ENCODE data around the gene TMEM179.

TMEM179 gene

DNA sequence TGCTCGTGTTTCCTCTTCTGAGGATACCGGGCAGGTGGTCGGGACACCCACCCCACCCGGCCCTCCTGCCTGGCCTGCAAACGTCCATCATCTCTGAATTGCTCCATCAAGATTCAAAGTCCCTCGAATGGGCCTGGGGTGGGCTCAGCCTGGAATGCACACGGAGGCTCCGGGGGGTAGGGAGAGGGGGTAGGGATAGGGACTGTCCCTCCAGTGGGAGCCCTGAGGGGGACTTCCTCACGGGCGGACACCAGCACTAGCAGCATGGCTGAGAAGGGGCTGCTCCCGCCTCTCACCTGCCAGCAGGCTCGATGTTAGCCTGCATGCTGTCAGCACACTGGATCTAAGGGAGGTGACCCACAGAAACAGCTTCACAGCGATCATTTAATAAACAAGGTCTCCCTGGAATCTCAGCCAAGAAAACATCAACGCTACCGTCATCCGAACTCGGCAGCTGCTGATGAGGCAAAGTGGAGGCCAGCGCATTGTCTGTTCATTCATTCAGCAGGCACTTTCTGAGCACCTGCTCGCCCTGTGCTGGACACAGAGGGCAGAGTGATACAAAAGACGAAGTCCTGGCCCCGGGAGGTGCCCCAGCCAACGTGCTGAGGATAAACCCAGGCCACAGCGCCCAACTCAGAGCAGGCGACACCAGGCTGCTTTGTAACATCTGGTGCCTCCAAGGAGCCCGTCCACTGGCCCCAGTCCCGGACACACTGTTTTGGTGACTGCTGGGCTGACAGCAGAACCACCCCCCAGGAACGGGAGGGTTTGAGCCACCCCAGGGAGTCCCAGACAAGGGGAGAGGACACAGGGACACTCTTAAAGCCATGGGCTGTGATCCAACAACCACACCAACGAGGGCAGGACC, 6.3 kb downstream of the TMEM179 start:
- FAIRE-seq: no peak

DNA sequence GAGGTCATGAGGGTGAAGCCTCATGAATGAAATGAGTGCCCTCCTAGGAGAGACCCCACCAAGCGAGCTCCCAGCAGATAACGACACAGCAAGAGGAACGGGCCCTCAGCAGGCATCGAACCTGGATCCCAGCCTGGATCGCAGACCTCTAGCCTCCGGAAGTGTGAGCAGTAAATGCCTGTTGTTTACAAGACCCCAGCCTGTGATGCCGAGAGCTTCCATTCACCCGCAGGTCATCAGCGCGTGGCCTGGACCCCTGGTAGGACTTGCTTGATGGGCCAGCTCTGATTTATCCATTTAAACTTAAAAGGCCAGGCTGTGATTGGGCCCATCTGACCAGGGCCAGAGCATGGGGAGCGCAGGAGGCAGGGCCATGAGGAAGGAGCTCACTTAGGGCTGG, 7.0 kb downstream of the TMEM179 start:
- FAIRE-seq: no peak

DNA sequence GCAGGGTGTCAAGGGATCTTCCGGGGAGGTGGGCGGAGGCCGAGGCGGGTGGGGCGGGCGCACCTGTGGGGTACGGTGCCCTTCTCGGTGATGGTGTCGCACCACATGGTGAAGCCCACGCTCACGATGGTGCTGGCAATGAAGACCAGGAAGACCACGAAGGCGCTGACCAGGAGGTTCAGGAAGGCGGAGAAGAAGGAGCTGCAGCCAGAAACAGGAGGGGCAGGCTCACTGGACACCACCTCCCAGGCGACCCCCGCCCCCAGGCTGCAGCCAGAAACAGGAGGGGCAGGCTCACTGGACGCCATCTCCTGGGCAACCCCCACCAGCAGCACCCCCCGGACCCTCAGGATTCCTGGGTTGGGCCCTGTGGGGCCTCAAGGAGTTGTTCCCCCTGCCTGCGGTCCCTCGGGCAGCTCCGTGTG, 7.6 kb downstream of the TMEM179 start:
- no peak for FAIRE-seq

DNA sequence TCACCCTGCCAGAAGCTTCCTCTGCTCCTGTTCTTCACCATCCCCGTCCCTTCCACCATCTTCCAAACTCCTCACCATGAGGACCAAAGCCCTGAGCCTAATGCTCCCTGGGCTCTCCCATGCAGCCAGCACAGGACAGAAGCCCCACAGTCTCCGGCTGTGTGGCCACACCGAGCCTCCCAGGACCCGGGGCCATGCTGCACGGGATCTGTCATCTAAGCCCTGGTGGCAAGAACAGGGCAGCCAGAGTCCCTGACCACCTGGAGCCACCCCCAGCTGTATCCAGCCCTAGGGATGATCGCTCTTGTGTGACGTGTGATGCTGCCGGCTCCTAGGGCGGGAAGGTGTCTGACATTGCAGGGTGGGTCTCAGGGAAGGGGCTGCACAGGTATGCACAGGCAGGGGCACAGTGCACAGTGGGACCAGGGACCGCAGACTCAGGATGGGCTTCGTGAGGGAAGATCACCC, 8.1 kb downstream of the TMEM179 start:
- no peak for FAIRE-seq

DNA sequence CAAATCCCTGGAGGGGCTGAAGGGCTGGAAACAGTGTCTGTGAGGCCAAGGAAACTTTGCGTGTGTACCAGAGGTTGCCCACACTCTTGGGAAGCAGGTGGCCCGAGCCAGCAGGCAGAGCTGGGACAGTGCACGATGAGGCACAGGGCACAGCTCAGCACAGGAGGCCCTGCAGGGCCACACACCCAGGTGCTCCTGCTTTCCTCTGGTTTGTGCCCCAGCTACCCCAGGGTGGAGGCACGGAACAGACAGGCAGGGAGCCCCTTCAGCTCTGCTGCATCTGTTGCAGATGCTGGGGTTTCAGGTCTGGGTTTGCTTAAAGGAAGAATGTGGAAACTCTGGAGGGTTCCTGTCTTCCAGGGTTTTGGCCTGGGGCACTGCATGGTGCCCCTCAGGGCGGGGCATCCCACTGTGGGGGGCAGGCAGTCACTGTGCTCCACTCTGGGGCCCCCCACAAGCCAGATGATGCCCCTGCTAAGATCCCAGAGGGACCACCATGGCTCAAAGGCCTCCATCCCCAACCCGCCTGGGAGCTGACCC, 8.6 kb downstream of the TMEM179 start:
- FAIRE-seq: no peak

DNA sequence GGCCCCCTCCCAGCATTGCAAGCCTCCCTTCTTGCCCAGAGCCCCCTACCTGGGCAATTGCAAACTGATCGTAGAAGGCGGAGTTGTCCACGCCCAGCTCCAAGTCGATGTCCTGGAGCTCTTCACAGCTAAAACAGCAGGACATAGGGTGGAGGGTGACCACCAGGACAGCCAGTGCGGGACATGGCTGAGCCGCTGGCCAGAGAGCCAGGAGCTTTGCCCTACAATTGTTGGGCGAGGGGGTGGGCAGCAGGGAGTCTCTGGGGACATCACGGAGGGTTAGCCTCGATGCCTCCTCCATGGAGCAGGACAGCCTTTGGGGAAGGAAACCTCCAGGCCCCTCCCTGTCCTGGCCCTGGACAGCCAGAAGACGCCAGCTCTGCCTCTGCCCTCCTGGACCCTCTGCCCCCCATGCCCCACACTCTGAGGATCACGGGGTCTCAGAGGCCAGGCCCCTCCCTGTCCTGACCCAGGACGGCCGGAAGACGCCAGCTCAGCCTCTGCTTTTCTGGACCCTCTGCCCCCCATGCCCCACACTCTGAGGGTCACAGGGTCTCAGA, 9.4 kb downstream of the TMEM179 start:
- FAIRE-seq: no peak

DNA sequence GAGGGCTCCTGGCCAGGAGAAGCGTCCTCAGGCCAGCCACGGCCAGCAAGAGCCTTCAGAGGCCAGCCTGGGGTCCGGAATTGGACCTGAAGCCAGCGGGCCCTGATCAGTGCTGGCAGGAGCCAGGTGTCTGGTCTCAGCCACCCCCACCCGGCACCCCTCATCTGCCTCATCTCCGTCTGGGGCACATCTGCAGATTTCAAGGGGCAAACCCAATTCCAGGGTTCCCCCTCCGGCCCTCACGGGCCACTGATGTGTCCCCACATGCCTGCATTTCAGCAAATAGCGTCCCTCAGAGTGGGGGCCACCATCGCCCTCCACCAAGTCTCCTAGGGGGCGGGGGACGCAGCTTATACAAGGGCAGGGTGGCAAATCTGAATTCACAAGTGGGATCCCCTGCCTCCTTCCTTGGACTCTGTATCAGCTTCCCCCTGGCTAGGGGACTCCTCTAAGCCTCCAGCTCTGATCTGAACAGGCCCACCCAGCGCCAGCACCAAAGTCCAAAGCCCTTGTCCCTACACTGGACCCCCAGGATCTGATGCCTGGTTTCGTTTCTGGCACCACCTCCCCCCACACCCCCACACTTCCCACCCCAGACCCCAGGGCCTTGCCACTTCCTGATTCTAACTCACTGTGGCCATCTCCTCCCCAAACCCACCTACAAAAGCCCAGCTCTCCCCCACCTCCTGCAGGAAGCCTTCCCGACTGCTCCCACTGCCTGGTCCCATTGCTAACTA, 10.1 kb downstream of the TMEM179 start:
- no peak for FAIRE-seq

DNA sequence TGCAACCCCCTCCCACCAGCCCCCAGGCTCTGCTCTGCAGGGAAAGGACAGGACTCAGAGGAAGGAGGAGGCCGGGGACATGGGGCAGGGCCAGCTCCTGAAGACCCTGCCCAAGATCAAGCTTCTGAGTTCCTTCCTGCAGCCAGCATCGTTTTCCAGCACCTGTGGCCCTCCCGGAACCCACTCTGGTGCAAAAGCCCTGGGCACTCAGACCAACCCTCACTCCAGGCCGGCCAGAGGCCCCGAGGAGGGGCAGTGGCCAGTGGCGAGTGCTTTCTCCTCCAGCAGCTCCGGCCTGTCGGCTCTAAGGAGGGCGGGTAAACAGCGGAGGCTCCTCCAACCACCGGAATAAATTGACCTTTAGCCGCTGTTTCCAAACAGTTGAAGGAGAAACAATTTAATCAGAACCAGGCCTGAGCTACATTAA, 10.8 kb downstream of the TMEM179 start:
- no peak for FAIRE-seq

DNA sequence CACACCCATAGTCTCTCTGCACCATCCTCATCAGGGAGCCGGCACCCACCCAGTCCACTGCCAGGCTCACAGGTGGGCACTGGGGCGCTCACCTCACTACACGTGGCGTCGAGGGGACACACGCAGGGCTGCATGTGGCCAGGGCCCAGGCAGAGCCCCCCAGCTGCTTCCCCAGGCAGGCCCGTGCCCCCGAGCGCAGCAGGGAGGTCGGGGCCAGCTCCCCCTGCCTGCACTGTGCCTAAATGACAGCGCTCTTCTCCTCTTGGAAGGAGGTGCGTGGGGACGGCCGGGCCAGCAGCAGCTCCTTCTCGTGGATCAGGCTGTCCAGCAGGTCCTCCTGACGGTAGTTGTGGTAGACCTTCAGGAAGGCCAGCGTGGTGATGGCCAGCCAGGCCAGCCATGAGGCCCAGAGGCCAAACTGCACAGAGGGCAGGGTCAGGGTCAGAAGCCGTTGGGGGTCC, 11.3 kb downstream of the TMEM179 start:
- no peak for FAIRE-seq

DNA sequence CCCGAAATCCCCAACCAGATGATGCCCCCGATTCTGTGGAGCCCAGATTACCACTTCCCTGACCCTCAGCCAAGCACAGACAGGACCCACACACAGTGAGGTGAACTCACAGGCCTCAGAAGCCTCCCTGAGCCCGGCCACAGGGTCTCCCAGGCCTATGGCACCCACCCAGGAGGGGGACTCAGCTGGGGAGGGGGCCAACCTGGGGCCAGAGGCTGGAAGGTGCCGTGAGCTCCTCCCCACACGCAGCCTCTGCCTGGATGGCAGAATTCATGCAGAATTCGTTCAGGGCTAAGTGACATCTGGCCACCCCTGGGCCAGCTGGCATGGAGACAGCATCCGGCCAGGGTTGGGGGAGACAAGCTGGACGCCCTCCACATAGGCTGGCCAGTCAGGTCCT, 11.8 kb downstream of the TMEM179 start:
- FAIRE-seq: no peak

DNA sequence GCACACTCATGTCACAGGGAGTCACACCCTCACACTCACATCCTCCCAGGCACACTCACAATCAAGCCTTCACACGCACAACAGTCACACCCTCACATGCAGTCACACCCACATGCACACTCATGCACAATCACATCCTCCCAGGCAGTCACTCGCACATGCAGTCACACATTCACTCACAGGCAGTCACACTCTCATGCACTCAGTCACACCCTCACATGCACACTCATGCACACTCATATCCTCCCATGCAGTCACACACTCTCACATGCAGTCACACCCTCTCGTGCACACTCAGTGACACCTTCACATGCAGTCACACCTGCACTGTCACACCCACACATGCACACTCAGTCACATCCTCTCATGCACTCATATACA, 12.3 kb downstream of the TMEM179 start:
- FAIRE-seq: no peak

DNA sequence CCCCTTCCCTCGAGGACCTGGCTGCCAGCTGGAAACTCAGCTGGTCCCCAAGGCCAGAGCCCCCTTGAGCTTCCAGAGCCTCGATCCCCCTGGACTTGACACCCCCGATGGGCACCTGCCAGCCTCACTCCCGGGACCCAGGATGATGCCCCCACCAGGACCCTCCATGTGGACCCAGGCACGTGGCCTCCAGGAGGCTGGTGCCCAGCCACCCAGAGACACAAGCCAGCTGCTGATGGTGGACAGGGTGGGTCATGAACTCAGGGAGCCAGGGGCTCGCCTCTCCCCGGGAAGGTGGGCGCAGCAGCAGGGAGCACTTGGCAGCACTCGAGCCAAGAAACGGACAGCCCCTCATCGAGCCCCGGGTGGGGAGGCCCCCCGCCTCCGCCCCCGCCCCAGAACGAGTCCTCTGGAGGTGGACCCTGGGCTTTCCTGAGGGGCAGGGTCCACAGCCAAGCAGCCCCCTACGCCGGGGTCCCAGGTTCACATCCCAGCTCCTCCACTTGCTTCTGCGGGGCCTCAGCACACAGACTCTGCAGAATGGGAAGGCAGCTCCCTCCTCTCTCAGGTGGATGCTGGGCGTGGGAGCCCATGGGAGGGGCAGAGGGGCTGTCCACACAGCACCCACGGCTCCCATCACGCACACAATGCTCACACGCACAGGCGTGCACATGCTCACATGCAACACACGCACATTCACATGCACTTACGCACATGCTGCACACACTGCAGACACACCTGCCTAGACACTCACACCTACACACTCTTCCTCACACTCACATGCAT, 12.9 kb downstream of the TMEM179 start:
- FAIRE-seq: no peak

DNA sequence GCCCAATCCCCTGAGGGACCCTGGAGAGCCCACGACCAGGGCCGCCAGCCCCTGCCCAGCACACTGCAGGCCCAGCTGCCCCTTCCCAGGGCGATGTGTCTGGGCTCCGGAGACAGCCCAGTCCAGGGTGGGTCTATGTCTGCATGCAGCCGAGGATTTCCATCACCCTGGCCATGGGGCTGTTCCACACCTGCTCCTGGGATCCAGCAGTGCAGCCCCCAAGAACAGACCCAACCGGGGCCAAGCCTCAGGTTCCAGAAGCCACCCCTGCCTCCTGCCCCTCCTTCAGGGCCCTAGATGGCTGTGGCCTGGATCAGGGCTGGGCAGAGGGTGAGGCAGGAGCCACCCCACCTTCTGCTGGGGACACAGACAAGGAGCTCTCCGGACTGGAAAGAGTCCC, 13.5 kb downstream of the TMEM179 start:
- FAIRE-seq: no peak

DNA sequence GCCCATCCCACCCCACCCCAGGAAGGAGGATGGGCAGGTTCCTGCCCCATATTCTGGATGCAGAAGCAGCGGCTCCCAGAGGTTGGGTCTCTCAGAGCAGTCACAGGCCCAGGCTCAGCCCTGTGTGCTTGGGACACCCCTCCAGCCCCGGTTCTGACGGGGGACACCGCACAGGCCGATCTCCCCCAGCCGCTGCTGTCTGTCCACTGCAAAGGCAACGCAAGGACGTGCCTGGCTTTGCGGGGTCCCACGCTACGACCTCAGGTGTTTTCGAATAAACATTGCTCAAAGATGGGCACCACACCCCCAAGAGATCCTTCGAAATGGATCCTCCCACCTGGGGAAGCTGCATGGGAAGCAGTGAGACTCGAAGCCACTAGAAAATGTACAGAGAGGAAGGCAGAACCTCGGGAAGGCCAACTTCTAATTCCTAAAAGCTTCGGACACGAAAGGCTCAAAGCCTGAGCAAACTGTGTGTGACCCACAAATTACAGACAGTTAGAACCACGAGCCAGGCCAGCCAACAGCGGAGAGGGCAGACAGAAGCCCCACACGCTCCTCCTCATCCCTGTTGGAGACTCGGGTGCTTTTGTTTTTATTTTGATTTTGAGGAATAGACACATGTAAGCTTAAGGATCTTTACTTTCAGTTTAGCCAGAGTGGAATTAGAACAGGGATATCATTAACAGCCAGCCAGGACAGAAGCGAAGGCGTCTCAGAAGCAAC, 14.2 kb downstream of the TMEM179 start:
- FAIRE-seq: no peak

DNA sequence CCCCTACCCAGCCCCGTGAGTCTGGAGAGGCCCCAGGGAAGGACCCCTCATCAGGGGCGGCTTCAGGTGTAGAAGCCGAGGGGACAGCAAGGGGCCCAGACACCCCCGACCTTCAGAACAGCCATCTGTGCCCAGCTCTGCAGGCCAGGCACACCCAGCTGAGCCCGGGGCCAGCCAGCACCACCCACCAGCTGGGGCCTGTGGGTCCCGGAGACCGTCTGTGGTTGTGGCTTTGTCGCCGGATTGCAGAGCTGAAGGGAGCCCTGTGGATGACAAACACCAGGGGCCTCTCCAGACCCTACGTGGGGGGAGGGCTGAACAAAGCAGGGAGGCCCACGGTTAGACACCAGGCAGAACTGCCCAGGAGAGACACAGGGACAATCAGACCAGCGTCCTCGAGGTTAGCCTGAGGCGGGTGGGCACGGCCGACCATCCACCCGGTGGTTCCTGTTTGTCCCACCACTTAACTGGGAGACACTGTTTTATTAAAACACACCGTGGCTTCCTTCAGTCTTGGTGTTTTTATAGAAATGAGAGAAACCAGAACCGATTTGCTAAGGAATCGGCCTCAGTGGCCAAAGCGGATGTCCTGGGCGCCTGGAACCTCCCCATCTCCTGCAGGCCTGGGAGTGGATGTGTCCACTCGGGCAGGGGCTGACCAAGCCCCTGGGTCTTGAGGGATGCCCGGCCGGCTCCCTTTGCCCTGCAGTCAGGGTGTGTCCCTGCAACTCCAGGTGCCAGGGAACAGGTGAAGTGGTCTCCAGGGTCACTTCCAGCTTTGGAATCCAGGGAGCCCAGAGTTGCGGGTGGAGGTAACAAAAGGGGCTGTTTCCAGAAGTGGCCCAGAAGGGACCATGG, 15.0 kb downstream of the TMEM179 start:
- no peak for FAIRE-seq

DNA sequence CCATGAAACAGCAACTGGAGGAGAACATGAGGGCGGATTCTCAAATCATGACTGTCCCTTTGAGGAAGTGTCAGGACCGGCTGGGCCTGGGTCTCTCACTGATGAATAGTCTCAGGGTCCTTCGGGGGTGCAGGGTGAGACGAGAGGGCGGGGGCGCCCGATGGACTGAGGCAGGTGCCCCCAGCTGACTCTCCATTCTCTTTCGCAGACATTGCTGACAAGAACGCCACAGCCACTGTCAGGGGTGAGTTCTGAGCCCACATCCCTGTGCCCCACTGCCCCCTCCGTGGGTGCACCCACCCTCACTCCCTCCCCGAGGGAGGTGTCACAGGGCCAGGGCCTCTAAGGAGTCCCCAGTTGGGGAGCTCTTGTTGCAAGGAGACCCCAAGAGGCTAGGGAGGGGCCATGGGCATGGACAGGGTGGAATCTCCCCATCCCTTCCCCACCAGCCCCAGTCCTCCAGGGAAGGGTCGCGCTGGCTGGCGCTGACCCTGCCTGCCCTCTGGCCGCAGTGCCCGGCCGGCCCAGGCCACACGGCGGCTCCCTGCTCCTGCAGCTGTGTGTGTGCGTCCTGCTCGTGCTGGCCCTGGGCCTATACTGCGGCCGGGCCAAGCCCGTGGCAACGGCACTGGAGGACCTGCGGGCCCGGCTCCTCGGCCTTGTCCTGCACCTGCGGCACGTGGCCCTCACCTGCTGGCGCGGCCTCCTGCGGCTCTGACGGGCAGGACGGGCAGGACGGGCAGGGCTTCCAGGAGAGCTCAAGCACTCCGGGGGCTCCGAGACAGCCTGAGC, 16.3 kb downstream of the TMEM179 start:
- no peak for FAIRE-seq

DNA sequence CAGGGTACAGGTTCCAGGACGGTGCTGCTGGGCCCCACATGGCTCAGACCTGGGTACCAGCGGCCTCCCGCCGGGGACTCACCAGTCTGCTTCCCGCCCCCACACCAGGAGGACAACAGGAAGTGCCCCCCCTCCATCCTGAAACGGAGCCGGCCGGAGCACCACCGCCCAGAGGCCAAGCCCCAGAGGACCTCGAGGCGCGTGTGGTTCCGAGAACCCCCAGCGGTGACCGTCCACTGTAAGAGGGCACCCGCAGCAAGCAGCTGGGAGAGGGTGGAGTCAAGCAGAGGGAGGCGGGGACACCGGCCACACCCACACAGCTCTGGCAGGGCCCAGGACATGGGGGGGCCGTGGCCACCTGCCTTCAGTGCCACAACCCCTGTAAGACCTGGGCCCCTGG, 16.9 kb downstream of the TMEM179 start:
- no peak for FAIRE-seq

DNA sequence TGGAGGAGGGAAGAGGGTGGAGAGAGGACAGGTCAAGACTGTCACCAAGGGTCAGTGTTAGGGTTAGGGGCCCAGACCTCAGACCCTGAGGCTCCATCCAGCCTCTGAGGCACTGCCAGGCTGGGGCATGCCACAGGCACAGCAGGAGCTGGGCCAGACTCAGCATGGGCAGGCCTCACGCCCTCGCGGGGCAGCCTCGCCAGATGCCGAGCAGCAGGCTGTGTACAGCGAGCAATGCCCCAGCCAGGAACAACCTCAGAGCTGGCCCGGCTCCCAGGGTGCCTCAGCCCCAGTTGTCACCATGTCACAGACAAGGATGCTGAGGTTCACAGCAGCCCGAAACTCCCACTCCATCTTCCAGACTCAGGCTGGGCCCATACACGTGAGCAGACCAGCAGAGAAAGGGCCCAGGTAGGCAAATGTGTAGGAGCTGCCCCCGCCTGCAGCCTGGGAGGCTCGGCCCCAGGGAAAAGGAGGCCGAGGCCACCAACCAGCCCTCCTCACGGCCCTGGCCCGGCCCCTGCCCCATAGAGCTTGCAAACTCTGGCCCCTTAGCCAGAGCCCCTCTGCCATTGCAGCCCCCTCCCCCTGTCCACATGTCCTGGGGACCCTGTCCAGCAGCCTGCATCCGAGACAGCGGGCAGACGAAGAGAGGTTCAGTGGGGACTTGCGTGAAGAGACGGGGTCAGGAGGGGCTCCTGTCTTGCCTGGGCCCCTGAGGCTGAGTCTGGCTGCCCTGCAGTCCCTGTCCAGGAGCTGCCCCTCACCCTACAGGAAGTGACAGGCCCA, 17.5 kb downstream of the TMEM179 start:
- no peak for FAIRE-seq
